Neural cell (in vitro differentiated cells): Measurements from ENCODE around the gene SLC38A3. TPM values are rescaled to one million over a fixed set of nuclear protein-coding genes. Genes with fewer than 3 reads are reported as not detected.

Source experiments
- H2AFZ ChIP-seq: fragments of 200-600, 300-800 bp; sonication (generic), shearing (Covaris generic); 2 replicates; pipeline ENCODE4 v1.6.0; 2014; ENCODE audit warnings: low read depth, mild to moderate bottlenecking, antibody characterized with exemption, low read length, moderate library complexity
- H3F3A ChIP-seq: fragments of 200-600 bp; shearing (Covaris generic); 2 replicates; pipeline ENCODE4 v1.6.1; 2016; ENCODE audit warnings: mild to moderate bottlenecking, moderate library complexity, mixed read lengths, antibody characterized with exemption, low read length; ENCODE audit not compliant: insufficient read depth, poor library complexity, severe bottlenecking
- H3K27ac ChIP-seq: fragments of 200-600, 300-800 bp; sonication (generic), shearing (Covaris generic); 2 replicates; pipeline ENCODE4 v1.5.1; 2014; ENCODE audit warnings: mild to moderate bottlenecking, low read length, moderate library complexity
- H3K27me3 ChIP-seq: fragments of 300-800, 200-600 bp; sonication (generic), shearing (Covaris generic); 2 replicates; pipeline ENCODE4 v1.6.0; 2014; ENCODE audit warnings: mild to moderate bottlenecking, low read depth, low read length, moderate library complexity; ENCODE audit not compliant: insufficient read depth
- H3K36me3 ChIP-seq: fragments of 300-800, 200-600 bp; sonication (generic), shearing (Covaris generic); 2 replicates; pipeline ENCODE4 v1.5.1; 2014; ENCODE audit warnings: mild to moderate bottlenecking, antibody characterized with exemption, low read length, moderate library complexity; ENCODE audit not compliant: insufficient read depth
- H3K4me2 ChIP-seq: fragments of 300-800, 200-600 bp; sonication (generic), shearing (Covaris generic); 2 replicates; pipeline ENCODE4 v1.6.0; 2014; ENCODE audit warnings: mild to moderate bottlenecking, low read length
- H3K4me3 ChIP-seq: fragments of 300-800, 200-600 bp; sonication (generic), shearing (Covaris generic); 2 replicates; pipeline ENCODE4 v1.5.1; 2014; ENCODE audit warnings: mild to moderate bottlenecking, low read length, moderate library complexity
- H3K79me2 ChIP-seq: fragments of 200-600 bp; shearing (Covaris generic); replicated peaks from 2 replicates; pipeline ENCODE4 v1.6.0; 2014; ENCODE audit warnings: mild to moderate bottlenecking, low read length, moderate library complexity; ENCODE audit not compliant: insufficient read depth
- H3K9ac ChIP-seq: fragments of 300-800, 200-600 bp; sonication (generic), shearing (Covaris generic); 2 replicates; pipeline ENCODE4 v1.6.1; 2016; ENCODE audit warnings: mild to moderate bottlenecking, low read length, mixed read lengths
- H3K9me2 ChIP-seq: fragments of 200-600 bp; shearing (Covaris generic); 2 replicates; pipeline ENCODE4 v1.6.1; 2016; ENCODE audit warnings: mild to moderate bottlenecking, low read length, mixed read lengths; ENCODE audit not compliant: insufficient read depth
- H3K9me3 ChIP-seq: fragments of 200-600, 300-800 bp; sonication (generic), shearing (Covaris generic); 2 replicates; pipeline ENCODE4 v1.6.1; 2016; ENCODE audit warnings: mild to moderate bottlenecking, mixed run types, low read length, moderate library complexity, mixed read lengths
- H4K20me1 ChIP-seq: fragments of 200-600 bp; shearing (Covaris generic); 2 replicates; pipeline ENCODE4 v1.6.1; 2016; ENCODE audit warnings: mild to moderate bottlenecking, mixed run types; ENCODE audit not compliant: insufficient read depth
- EP300 ChIP-seq: fragments of 450-650 bp; conservative IDR thresholded peaks from 2 replicates; pipeline ENCODE4 v1.6.1; 2014; ENCODE audit warnings: antibody characterized with exemption, mild to moderate bottlenecking, moderate library complexity; ENCODE audit not compliant: poor library complexity, severe bottlenecking
- EZH2 ChIP-seq: fragments of 200-600, 300-800 bp; shearing (Covaris generic), sonication (generic); IDR thresholded peaks from 2 replicates; pipeline ENCODE4 v1.6.1; 2014; ENCODE audit warnings: antibody characterized with exemption, low read length, borderline replicate concordance, mild to moderate bottlenecking; ENCODE audit not compliant: insufficient read depth, poor library complexity, severe bottlenecking
- MXI1 ChIP-seq: fragments of 450-650 bp; conservative IDR thresholded peaks from 2 replicates; pipeline ENCODE4 v1.6.1; 2014; ENCODE audit warnings: antibody characterized with exemption, mild to moderate bottlenecking; ENCODE audit not compliant: poor library complexity, severe bottlenecking
- POLR2AphosphoS5 ChIP-seq: IDR thresholded peaks from 2 replicates; pipeline ENCODE4 v1.6.1; 2012
- RAD21 ChIP-seq: fragments of 450-650 bp; conservative IDR thresholded peaks from 2 replicates; pipeline ENCODE4 v1.6.1; 2014; ENCODE audit warnings: antibody characterized with exemption, mild to moderate bottlenecking, moderate library complexity
- SMC3 ChIP-seq: fragments of 450-650 bp; conservative IDR thresholded peaks from 2 replicates; pipeline ENCODE4 v1.6.1; 2014; ENCODE audit warnings: antibody characterized with exemption, mild to moderate bottlenecking, moderate library complexity; ENCODE audit not compliant: poor library complexity
- TAF1 ChIP-seq: IDR thresholded peaks from 2 replicates; pipeline ENCODE4 v1.6.1; 2012; ENCODE audit warnings: low read depth
- polyA plus RNA-seq: library from polyadenylated mRNA; depleted of rRNA; stranded (reverse); fragments of >200 nt; gene quantifications from 2 replicates; pipeline ENCODE4 v1.2.3, GENCODE V29; 2014
- TF ChIP-seq, protein P1 (sequence below): IDR thresholded peaks from 2 replicates; pipeline ENCODE4 v1.6.1; 2012; ENCODE audit warnings: borderline replicate concordance
- TF ChIP-seq, protein P2 (sequence below): fragments of 450-650 bp; IDR thresholded peaks from 2 replicates; pipeline ENCODE4 v1.5.1; 2014; ENCODE audit warnings: antibody characterized with exemption, mild to moderate bottlenecking, moderate library complexity; ENCODE audit not compliant: poor library complexity, severe bottlenecking

Gene SLC38A3
- polyA plus RNA-seq, 1 donor from 2014 or later, result not detected

DNA sequence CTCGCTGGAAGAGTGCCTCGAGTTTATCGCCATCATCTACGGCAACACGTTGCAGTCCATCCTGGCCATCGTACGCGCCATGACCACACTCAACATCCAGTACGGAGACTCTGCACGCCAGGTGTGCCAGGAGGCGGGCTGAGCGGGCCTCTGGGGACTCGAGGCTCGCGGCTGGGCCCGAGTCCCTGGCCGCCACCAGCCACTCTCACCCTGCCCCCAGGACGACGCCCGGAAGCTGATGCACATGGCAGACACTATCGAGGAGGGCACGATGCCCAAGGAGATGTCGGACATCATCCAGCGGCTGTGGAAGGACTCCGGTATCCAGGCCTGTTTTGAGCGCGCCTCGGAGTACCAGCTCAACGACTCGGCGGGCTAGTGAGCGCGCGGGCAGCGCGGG lies 11.8 kb upstream of the SLC38A3 start:
- Histone ChIP-seq H3K36me3 (no peaks in the 10 kb centered on the region), H4K20me1 (no peaks in the 10 kb centered on the region), H3K9me3 (no peaks in the 10 kb centered on the region), H3K9ac (no peak overlapping the region), H3K79me2 (no peaks in the 10 kb centered on the region), H3K27ac (no peak overlapping the region), H3F3A (no peaks in the 10 kb centered on the region), H2AFZ (no peak overlapping the region), H3K4me3 (no peak overlapping the region), H3K27me3 (no peaks in the 10 kb centered on the region), H3K9me2 (no peaks in the 10 kb centered on the region), H3K4me2 (no peak overlapping the region)
- TF ChIP-seq, protein P1, sequence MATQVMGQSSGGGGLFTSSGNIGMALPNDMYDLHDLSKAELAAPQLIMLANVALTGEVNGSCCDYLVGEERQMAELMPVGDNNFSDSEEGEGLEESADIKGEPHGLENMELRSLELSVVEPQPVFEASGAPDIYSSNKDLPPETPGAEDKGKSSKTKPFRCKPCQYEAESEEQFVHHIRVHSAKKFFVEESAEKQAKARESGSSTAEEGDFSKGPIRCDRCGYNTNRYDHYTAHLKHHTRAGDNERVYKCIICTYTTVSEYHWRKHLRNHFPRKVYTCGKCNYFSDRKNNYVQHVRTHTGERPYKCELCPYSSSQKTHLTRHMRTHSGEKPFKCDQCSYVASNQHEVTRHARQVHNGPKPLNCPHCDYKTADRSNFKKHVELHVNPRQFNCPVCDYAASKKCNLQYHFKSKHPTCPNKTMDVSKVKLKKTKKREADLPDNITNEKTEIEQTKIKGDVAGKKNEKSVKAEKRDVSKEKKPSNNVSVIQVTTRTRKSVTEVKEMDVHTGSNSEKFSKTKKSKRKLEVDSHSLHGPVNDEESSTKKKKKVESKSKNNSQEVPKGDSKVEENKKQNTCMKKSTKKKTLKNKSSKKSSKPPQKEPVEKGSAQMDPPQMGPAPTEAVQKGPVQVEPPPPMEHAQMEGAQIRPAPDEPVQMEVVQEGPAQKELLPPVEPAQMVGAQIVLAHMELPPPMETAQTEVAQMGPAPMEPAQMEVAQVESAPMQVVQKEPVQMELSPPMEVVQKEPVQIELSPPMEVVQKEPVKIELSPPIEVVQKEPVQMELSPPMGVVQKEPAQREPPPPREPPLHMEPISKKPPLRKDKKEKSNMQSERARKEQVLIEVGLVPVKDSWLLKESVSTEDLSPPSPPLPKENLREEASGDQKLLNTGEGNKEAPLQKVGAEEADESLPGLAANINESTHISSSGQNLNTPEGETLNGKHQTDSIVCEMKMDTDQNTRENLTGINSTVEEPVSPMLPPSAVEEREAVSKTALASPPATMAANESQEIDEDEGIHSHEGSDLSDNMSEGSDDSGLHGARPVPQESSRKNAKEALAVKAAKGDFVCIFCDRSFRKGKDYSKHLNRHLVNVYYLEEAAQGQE, result no peak
- TF ChIP-seq EP300 (no peak), MXI1 (no peak), TAF1 (no peak), SMC3 (no peak), RAD21 (no peak), POLR2AphosphoS5 (no peak), EZH2 (no peak)
- TF ChIP-seq, protein P2, sequence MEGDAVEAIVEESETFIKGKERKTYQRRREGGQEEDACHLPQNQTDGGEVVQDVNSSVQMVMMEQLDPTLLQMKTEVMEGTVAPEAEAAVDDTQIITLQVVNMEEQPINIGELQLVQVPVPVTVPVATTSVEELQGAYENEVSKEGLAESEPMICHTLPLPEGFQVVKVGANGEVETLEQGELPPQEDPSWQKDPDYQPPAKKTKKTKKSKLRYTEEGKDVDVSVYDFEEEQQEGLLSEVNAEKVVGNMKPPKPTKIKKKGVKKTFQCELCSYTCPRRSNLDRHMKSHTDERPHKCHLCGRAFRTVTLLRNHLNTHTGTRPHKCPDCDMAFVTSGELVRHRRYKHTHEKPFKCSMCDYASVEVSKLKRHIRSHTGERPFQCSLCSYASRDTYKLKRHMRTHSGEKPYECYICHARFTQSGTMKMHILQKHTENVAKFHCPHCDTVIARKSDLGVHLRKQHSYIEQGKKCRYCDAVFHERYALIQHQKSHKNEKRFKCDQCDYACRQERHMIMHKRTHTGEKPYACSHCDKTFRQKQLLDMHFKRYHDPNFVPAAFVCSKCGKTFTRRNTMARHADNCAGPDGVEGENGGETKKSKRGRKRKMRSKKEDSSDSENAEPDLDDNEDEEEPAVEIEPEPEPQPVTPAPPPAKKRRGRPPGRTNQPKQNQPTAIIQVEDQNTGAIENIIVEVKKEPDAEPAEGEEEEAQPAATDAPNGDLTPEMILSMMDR, result no peak

DNA sequence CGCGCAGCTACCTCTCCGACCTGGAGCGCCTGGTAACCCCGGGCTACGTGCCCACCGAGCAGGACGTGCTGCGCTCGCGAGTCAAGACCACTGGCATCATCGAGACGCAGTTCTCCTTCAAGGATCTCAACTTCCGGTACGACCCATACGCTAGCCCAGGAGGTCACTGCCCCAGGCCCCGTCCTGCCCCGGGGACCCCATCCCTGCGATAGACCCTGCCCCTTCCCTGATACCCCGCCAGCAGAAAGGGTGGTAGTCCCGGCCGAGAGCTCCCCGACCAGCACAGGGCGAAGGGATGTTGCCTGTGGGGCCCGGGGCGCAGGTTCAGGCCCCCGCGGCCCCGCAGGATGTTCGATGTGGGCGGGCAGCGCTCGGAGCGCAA lies 11.3 kb upstream of the SLC38A3 start:
- TF ChIP-seq, protein P2, result no peak
- H3K27ac ChIP-seq, result no peak overlapping the region

More for the DNA sequence above, 11.3 kb upstream of the SLC38A3 start:
- H3K9ac ChIP-seq, result no peak overlapping the region
- H3K9me3 ChIP-seq, result no peaks in the 10 kb centered on the region
- no peaks in the 10 kb centered on the region for H4K20me1 ChIP-seq
- no peaks in the 10 kb centered on the region for H3F3A ChIP-seq
- no peaks in the 10 kb centered on the region for H3K27me3 ChIP-seq
- no peaks in the 10 kb centered on the region for H3K79me2 ChIP-seq
- no peak overlapping the region for H3K4me2 ChIP-seq
- no peak overlapping the region for H2AFZ ChIP-seq
- no peaks in the 10 kb centered on the region for H3K36me3 ChIP-seq
- no peak overlapping the region for H3K4me3 ChIP-seq
- H3K9me2 ChIP-seq, result no peaks in the 10 kb centered on the region
